GM23338 (cell line): ENCODE results near the gene CHD9. TPM values are rescaled to one million over a fixed set of nuclear protein-coding genes. Genes with fewer than 3 reads are reported as not detected.

Source experiments
- ATAC-seq: fragments of 200-7000 bp; cut with Tn5 transposase; 3 replicates; pipeline ENCODE4 v1.9.1; 2020
- DNase-seq: peaks from one replicate; pipeline ENCODE4 v3.0.0-alpha.2; 2015; ENCODE audit warnings: low spot score
- H2AFZ ChIP-seq: fragments of 200-600 bp; sonication (generic); 2 replicates; pipeline ENCODE4 v1.8.0; 2016; ENCODE audit warnings: antibody characterized with exemption, mild to moderate bottlenecking, moderate library complexity
- H3F3A ChIP-seq: fragments of 200-600 bp; sonication (generic); replicated peaks from 2 replicates; pipeline ENCODE4 v1.8.0; 2017; ENCODE audit warnings: antibody characterized with exemption, mixed run types, low read depth
- H3K27ac ChIP-seq: fragments of 200-600 bp; sonication (generic); 2 replicates; pipeline ENCODE4 v1.6.1; 2016; ENCODE audit warnings: low read depth
- H3K27me3 ChIP-seq: fragments of 200-600 bp; sonication (generic); 2 replicates; pipeline ENCODE4 v1.8.0; 2016; ENCODE audit warnings: mild to moderate bottlenecking, mixed run types, moderate library complexity; ENCODE audit not compliant: insufficient read depth
- H3K36me3 ChIP-seq: fragments of 200-600 bp; sonication (generic); 2 replicates; pipeline ENCODE4 v1.8.0; 2016; ENCODE audit warnings: mild to moderate bottlenecking; ENCODE audit not compliant: insufficient read depth
- H3K4me1 ChIP-seq: fragments of 200-600 bp; sonication (generic); 2 replicates; pipeline ENCODE4 v1.8.0; 2016; ENCODE audit warnings: mild to moderate bottlenecking, moderate library complexity; ENCODE audit not compliant: insufficient read depth
- H3K4me2 ChIP-seq: fragments of 200-600 bp; sonication (generic); 2 replicates; pipeline ENCODE4 v1.7.1; 2017; ENCODE audit warnings: mixed run types
- H3K4me3 ChIP-seq: fragments of 200-600 bp; sonication (generic); 2 replicates; pipeline ENCODE4 v1.6.1; 2016; ENCODE audit warnings: mixed run types
- H3K79me2 ChIP-seq: fragments of 200-600 bp; sonication (generic); replicated peaks from 2 replicates; pipeline ENCODE4 v1.8.0; 2017; ENCODE audit warnings: mild to moderate bottlenecking; ENCODE audit not compliant: insufficient read depth
- H3K9me2 ChIP-seq: fragments of 200-600 bp; sonication (generic); 2 replicates; pipeline ENCODE4 v1.8.0; 2017; ENCODE audit not compliant: insufficient read depth
- H4K20me1 ChIP-seq: fragments of 200-600 bp; sonication (generic); replicated peaks from 2 replicates; pipeline ENCODE4 v1.8.0; 2017; ENCODE audit warnings: mild to moderate bottlenecking; ENCODE audit not compliant: insufficient read depth
- H3K27ac Mint-ChIP-seq: 2 replicates; pipeline ENCODE4 v1.8.0; 2020; ENCODE audit warnings: inconsistent platforms, mild to moderate bottlenecking, moderate library complexity, mixed read lengths
- H3K27me3 Mint-ChIP-seq: 3 replicates; pipeline ENCODE4 v1.8.0; 2022; ENCODE audit warnings: low read depth, mild to moderate bottlenecking, moderate library complexity, mixed read lengths, inconsistent platforms; ENCODE audit not compliant: insufficient read depth, poor library complexity
- H3K36me3 Mint-ChIP-seq: 3 replicates; pipeline ENCODE4 v1.8.0; 2021; ENCODE audit warnings: low read depth, mild to moderate bottlenecking, inconsistent platforms, moderate library complexity, mixed read lengths
- H3K4me1 Mint-ChIP-seq: 3 replicates; pipeline ENCODE4 v1.8.0; 2020; ENCODE audit warnings: mild to moderate bottlenecking, inconsistent platforms, mixed read lengths
- H3K4me3 Mint-ChIP-seq: 3 replicates; pipeline ENCODE4 v1.8.0; 2021; ENCODE audit warnings: moderate library complexity, mild to moderate bottlenecking, inconsistent platforms, mixed read lengths
- H3K9me3 Mint-ChIP-seq: 3 replicates; pipeline ENCODE4 v1.8.0; 2020; ENCODE audit warnings: moderate library complexity, mild to moderate bottlenecking, inconsistent platforms, mixed read lengths
- CREB1 ChIP-seq: fragments of 250-450 bp; sonication (Bioruptor Pico); IDR thresholded peaks from 2 replicates; pipeline ENCODE4 v1.5.0; 2020; ENCODE audit warnings: low read depth, mild to moderate bottlenecking, moderate library complexity
- CTCF ChIP-seq, 2 experiments: fragments of 200-600 bp in 1 of 2; sonication (generic) in 1 of 2; conservative IDR thresholded peaks; 2 replicates each; pipeline versions ENCODE4 v1.5.1 to v1.6.1; 2016 to 2017; ENCODE audit warnings: antibody characterized with exemption in 2 of 2, low read depth in 2 of 2, mild to moderate bottlenecking in 2 of 2, moderate library complexity in 1 of 2
- ETS1 ChIP-seq: IDR thresholded peaks from 2 replicates; pipeline ENCODE4 v1.6.1; 2016; ENCODE audit warnings: antibody characterized with exemption
- EZH2 ChIP-seq: fragments of 200-600 bp; sonication (generic); IDR thresholded peaks from one replicate; pipeline ENCODE4 v1.8.0; 2017; ENCODE audit warnings: antibody characterized with exemption, mild to moderate bottlenecking, low read depth; ENCODE audit not compliant: unreplicated experiment
- EZH2phosphoT487 ChIP-seq: fragments of 200-600 bp; sonication (generic); IDR thresholded peaks from one replicate; pipeline ENCODE4 v1.8.1; 2018; ENCODE audit warnings: antibody characterized with exemption; ENCODE audit not compliant: unreplicated experiment
- JUNB ChIP-seq: IDR thresholded peaks from one replicate; pipeline ENCODE4 v1.6.1; 2016; ENCODE audit warnings: antibody characterized with exemption; ENCODE audit not compliant: unreplicated experiment
- NANOG ChIP-seq: IDR thresholded peaks from 2 replicates; pipeline ENCODE4 v1.6.1; 2016; ENCODE audit warnings: antibody characterized with exemption, borderline replicate concordance
- POLR2AphosphoS5 ChIP-seq: IDR thresholded peaks from 2 replicates; pipeline ENCODE4 v1.6.1; 2016; ENCODE audit warnings: antibody characterized with exemption, low read depth
- REST ChIP-seq: IDR thresholded peaks from one replicate; pipeline ENCODE4 v1.6.1; 2018; ENCODE audit warnings: antibody characterized with exemption; ENCODE audit not compliant: unreplicated experiment
- STAT1 ChIP-seq: IDR thresholded peaks from one replicate; pipeline ENCODE4 v1.6.1; 2016; ENCODE audit warnings: antibody characterized with exemption; ENCODE audit not compliant: unreplicated experiment
- ZNF114 ChIP-seq: fragments of 250-450 bp; sonication (Bioruptor Pico); IDR thresholded peaks from 2 replicates; pipeline ENCODE4 v1.5.0; 2020; ENCODE audit warnings: mild to moderate bottlenecking, moderate library complexity
- ZNF331 ChIP-seq: fragments of 250-450 bp; sonication (Bioruptor Pico); IDR thresholded peaks from 2 replicates; pipeline ENCODE4 v1.5.0; 2020; ENCODE audit warnings: low read depth, mild to moderate bottlenecking, moderate library complexity
- ZNF462 ChIP-seq: fragments of 250-450 bp; sonication (Bioruptor Pico); IDR thresholded peaks from 2 replicates; pipeline ENCODE4 v1.5.0; 2020; ENCODE audit warnings: mild to moderate bottlenecking, moderate library complexity
- polyA plus RNA-seq: library from polyadenylated mRNA; unstranded; fragments of >200 nt; fragmentation: Nextera tagmentation; extraction: Ambion mirVana; gene quantifications from 2 replicates; pipeline ENCODE4 v1.2.1, GENCODE V29; 2016
- total RNA-seq: library from RNA; depleted of rRNA; stranded (reverse); fragments of >200 nt; shearing (Covaris generic); gene quantifications from 2 replicates; pipeline ENCODE4 v1.2.3, GENCODE V29; 2014

CHD9 gene
- total and polyA plus RNA-seq, 2 experiments from 2014 or later, result 18.8 to 46.6 TPM

GRCh38 chr16:53147500-53148065 is 92.8 kb downstream of the CHD9 start:
- Mint-ChIP-seq H3K27me3 (no peaks in the 10 kb centered on the region), H3K9me3 (no peaks in the 10 kb centered on the region), H3K36me3 (no peaks in the 10 kb centered on the region), H3K27ac (no peak overlapping the region), H3K4me3 (no peak overlapping the region), H3K4me1 (no peaks in the 10 kb centered on the region)
- Histone ChIP-seq H3K36me3 (no peaks in the 10 kb centered on the region), H3K79me2 (peaks cover 24% of the 10 kb centered on the region), H3K4me2 (no peak overlapping the region), H3K4me1 (no peaks in the 10 kb centered on the region), H3K4me3 (no peak overlapping the region), H2AFZ (no peak overlapping the region), H3F3A (no peaks in the 10 kb centered on the region), H3K27ac (no peak overlapping the region), H4K20me1 (no peaks in the 10 kb centered on the region), H3K9me2 (no peaks in the 10 kb centered on the region), H3K27me3 (no peaks in the 10 kb centered on the region)
- ATAC-seq, result no peak
- no peak for DNase-seq
- TF ChIP-seq ETS1 (no peak), NANOG (no peak), CTCF (conservative IDR thresholded peaks at IDR 0.05; ENCODE audit: low read depth in 2 of 2) (no peak), EZH2phosphoT487 (no peak), JUNB (no peak), REST (no peak), STAT1 (no peak), CREB1 (CRISPR knock-in tag) (no peak), ZNF462 (CRISPR knock-in tag) (no peak), POLR2AphosphoS5 (no peak), ZNF331 (CRISPR knock-in tag) (no peak), EZH2 (no peak), ZNF114 (CRISPR knock-in tag) (no peak)
